Measurements from ENCODE around the gene SLC25A47.

DNA sequence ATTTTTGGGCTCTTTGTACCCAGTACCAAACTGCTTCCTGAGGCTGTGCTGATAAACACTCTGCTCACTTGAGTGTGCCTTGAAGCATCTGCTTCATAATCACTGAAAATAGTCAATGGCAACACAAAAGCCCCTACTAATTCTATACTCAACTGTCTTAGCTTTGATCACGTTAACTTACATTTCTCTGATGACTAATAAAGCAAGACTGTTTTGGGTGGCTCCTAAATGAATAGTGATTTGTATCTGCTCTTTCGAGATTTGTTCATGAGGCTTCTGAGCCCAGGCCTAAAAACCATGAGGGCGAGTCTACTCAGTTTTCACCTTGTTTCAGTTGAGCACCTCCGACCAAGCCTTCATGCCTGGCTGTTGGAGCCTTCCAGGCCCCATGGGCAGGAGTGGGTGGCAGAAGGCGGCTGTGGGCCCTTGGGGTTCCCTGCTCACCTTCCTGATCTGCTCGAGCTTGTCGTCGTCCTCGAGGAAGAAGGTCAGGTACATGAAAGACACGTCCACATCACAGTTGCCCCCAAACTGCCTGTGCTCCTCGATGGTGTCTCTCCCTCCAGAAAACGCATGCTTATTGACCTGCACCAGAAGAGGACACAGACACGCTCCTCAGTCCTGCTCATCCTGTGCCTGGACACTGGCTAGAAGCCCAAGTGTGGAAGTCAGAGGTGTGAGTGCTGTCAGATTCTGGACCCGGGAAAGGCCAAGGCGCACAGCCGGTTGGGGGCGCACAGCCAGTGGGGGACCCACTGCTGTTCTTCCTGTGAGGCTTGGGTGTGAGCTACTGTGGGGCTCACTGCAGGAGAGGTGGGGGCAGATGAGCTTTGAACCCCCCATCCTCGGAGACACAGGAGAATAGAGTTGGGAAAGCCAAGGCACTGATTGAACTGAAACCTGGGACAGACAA, 13.7 kb downstream of the SLC25A47 start:
- no peak for TF ChIP-seq CTCF (IDR thresholded peaks at IDR 0.05)
- TF ChIP-seq ZFX (IDR thresholded peaks at IDR 0.05; ENCODE audit: borderline replicate concordance) = no peak
